ENCODE measurements around the gene PCDHGA6.

DNA sequence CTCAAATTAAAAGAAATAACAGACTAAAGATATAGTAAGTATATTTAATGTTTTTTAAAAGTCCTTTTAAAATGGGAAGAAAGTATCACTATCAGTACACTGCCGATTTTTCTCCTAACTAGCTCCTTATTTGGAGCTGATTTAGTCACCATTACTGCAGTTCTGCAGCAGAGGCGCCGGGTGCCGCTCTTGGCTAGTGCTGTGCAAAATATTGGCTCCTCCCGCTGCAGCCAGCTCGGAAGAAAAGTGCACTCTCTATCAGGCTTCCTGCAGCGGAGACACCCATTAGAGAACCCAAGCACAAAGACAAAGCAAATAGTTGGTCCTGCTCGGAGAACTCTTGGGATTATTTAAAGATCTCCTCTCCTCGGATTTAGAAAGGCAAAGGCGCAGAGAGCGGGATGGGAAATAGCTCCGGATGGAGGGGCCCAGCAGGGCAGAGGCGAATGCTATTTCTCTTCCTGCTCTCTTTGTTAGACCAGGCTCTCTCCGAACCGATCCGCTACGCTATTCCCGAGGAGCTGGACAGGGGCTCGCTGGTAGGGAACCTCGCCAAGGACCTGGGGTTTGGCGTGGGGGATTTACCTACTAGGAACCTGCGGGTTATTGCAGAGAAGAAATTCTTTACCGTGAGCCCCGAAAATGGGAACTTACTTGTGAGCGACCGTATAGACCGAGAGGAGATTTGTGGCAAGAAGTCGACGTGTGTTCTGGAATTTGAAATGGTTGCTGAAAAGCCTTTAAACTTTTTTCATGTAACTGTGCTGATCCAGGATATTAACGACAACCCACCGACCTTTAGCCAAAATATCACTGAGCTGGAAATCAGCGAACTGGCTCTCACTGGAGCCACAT is 3.5 kb upstream of the PCDHGA6 start, which contains the start of gene PCDHGB3:
- TF ChIP-seq, protein P1, sequence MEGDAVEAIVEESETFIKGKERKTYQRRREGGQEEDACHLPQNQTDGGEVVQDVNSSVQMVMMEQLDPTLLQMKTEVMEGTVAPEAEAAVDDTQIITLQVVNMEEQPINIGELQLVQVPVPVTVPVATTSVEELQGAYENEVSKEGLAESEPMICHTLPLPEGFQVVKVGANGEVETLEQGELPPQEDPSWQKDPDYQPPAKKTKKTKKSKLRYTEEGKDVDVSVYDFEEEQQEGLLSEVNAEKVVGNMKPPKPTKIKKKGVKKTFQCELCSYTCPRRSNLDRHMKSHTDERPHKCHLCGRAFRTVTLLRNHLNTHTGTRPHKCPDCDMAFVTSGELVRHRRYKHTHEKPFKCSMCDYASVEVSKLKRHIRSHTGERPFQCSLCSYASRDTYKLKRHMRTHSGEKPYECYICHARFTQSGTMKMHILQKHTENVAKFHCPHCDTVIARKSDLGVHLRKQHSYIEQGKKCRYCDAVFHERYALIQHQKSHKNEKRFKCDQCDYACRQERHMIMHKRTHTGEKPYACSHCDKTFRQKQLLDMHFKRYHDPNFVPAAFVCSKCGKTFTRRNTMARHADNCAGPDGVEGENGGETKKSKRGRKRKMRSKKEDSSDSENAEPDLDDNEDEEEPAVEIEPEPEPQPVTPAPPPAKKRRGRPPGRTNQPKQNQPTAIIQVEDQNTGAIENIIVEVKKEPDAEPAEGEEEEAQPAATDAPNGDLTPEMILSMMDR (conservative IDR thresholded peaks at IDR 0.05 in 1 of 2, IDR thresholded peaks at IDR 0.05 in 1 of 2; ENCODE audit: low read depth in 1 of 2, low read length in 2 of 2): peak; percentile 44 to 47
- TF ChIP-seq EZH2 (IDR thresholded peaks at IDR 0.05; ENCODE audit: low read length, missing control alignments): no peak
